GM12878 (cell line): ENCODE measurements around the gene DALRD3. TPM values are rescaled to one million over a fixed set of nuclear protein-coding genes. Genes with fewer than 3 reads are reported as not detected.

Source experiments
- ATF7 ChIP-seq: fragments of 450-650 bp; IDR thresholded peaks from 2 replicates; pipeline ENCODE4 v1.6.1; 2016; ENCODE audit warnings: low read depth, mild to moderate bottlenecking
- BACH1 ChIP-seq: fragments of 450-650 bp; IDR thresholded peaks from 2 replicates; pipeline ENCODE4 v1.6.1; 2017; ENCODE audit warnings: mild to moderate bottlenecking, borderline replicate concordance
- BCL11A ChIP-seq: IDR thresholded peaks from 2 replicates; pipeline ENCODE4 v1.6.1; 2011; ENCODE audit warnings: low read depth, low read length
- CEBPB ChIP-seq, 2 experiments: fragments of 150-350 bp in 1 of 2; IDR thresholded peaks; 2 replicates each; pipeline ENCODE4 v1.6.1; 2012 to 2014; ENCODE audit warnings: low read depth in 2 of 2, low read length in 2 of 2, borderline replicate concordance in 1 of 2, inconsistent platforms in 1 of 2
- CEBPZ ChIP-seq: fragments of 150-350 bp; IDR thresholded peaks from 2 replicates; pipeline ENCODE4 v1.6.1; 2016; ENCODE audit warnings: low read depth, low read length
- CREB1 ChIP-seq: IDR thresholded peaks from 2 replicates; pipeline ENCODE4 v1.6.1; 2012; ENCODE audit warnings: low read depth, mild to moderate bottlenecking, inconsistent platforms
- FOS ChIP-seq: IDR thresholded peaks from 3 replicates; pipeline ENCODE4 v1.6.1; 2011; ENCODE audit warnings: borderline replicate concordance; ENCODE audit not compliant: insufficient read length; ENCODE audit errors: extremely low read depth
- FOXK2 ChIP-seq: fragments of 450-650 bp; IDR thresholded peaks from 2 replicates; pipeline ENCODE4 v1.6.1; 2017; ENCODE audit warnings: mild to moderate bottlenecking, moderate library complexity
- GATAD2B ChIP-seq: fragments of 450-650 bp; conservative IDR thresholded peaks from 2 replicates; pipeline ENCODE4 v1.6.1; 2017; ENCODE audit warnings: low read depth, mild to moderate bottlenecking, moderate library complexity
- HCFC1 ChIP-seq: fragments of 150-350 bp; IDR thresholded peaks from 2 replicates; pipeline ENCODE4 v1.6.1; 2014; ENCODE audit warnings: low read length
- IKZF2 ChIP-seq, 2 experiments: fragments of 450-650 bp; IDR thresholded peaks; 2 replicates each; pipeline ENCODE4 v1.6.1; 2017; ENCODE audit warnings: mild to moderate bottlenecking in 2 of 2, moderate library complexity in 2 of 2
- JUND ChIP-seq: IDR thresholded peaks from 2 replicates; pipeline ENCODE4 v1.6.1; 2012; ENCODE audit warnings: low read depth, mild to moderate bottlenecking, low read length, improper control_type of control experiment, moderate library complexity
- KDM1A ChIP-seq: fragments of 200-600 bp; sonication (generic); IDR thresholded peaks from 2 replicates; pipeline ENCODE4 v1.6.1; 2016; ENCODE audit warnings: borderline replicate concordance
- MYB ChIP-seq: fragments of 150-350 bp; IDR thresholded peaks from 2 replicates; pipeline ENCODE4 v1.6.1; 2014; ENCODE audit warnings: mild to moderate bottlenecking, low read depth, low read length, borderline replicate concordance
- NFYB ChIP-seq: IDR thresholded peaks from 2 replicates; pipeline ENCODE4 v1.6.1; 2011; ENCODE audit warnings: low read depth, mild to moderate bottlenecking, low read length, improper control_type of control experiment, moderate library complexity; ENCODE audit not compliant: insufficient read depth
- PBX3 ChIP-seq: IDR thresholded peaks from 2 replicates; pipeline ENCODE4 v1.6.1; 2011; ENCODE audit warnings: mild to moderate bottlenecking, low read depth, low read length, moderate library complexity; ENCODE audit not compliant: insufficient replicate concordance
- RUNX3 ChIP-seq: IDR thresholded peaks from 2 replicates; pipeline ENCODE4 v1.6.1; 2012; ENCODE audit warnings: low read length, inconsistent platforms
- SP1 ChIP-seq: IDR thresholded peaks from one replicate; pipeline ENCODE4 v1.6.1; 2011; ENCODE audit warnings: low read depth, low read length
- ZNF207 ChIP-seq: fragments of 450-650 bp; IDR thresholded peaks from 2 replicates; pipeline ENCODE4 v1.6.1; 2014; ENCODE audit warnings: antibody characterized with exemption, mild to moderate bottlenecking, borderline replicate concordance
- ZNF217 ChIP-seq: fragments of 450-650 bp; IDR thresholded peaks from 2 replicates; pipeline ENCODE4 v1.6.1; 2017; ENCODE audit warnings: antibody characterized with exemption, mild to moderate bottlenecking
- polyA plus RNA-seq, 11 experiments: library from polyadenylated mRNA; depleted of rRNA in 4 of 11; unstranded in 6 of 11; stranded (reverse) in 5 of 11; fragments of >200 nt; fragmentation: Nextera tagmentation in 4 of 11; fragmentation: Illumina TruSeq in 1 of 11; extraction: Ambion mirVana in 4 of 11; extraction: Trizol in 1 of 11; gene quantifications; 1 replicate in 1 of 11; 2 replicates in 10 of 11; pipeline versions ENCODE4 v1.2.1 to v1.2.3, GENCODE V29; 2011 to 2016; ENCODE audit warnings: inconsistent platforms in 2 of 11, missing spikeins in 2 of 11, low read depth in 1 of 11
- total RNA-seq, 4 experiments: library from RNA; depleted of rRNA in 3 of 4; stranded (reverse); fragments of >200 nt in 3 of 4; fragmentation: Illumina TruSeq in 1 of 4; extraction: Trizol in 1 of 4; gene quantifications; 2 replicates each; pipeline versions ENCODE4 v1.2.1 to v1.2.3, GENCODE V29; 2013 to 2021
- TF ChIP-seq, protein P1 (sequence below): IDR thresholded peaks from 2 replicates; pipeline ENCODE4 v1.6.1; 2012; ENCODE audit warnings: improper control_type of control experiment, low read depth, low read length; ENCODE audit not compliant: insufficient replicate concordance

Gene DALRD3
- total and polyA plus RNA-seq, 10 of the 15 experiments (the other 5 are each of a cell fraction or from before 2014, with no cell fraction given) = 10.1 to 28.2 (median 21.6) TPM

DNA sequence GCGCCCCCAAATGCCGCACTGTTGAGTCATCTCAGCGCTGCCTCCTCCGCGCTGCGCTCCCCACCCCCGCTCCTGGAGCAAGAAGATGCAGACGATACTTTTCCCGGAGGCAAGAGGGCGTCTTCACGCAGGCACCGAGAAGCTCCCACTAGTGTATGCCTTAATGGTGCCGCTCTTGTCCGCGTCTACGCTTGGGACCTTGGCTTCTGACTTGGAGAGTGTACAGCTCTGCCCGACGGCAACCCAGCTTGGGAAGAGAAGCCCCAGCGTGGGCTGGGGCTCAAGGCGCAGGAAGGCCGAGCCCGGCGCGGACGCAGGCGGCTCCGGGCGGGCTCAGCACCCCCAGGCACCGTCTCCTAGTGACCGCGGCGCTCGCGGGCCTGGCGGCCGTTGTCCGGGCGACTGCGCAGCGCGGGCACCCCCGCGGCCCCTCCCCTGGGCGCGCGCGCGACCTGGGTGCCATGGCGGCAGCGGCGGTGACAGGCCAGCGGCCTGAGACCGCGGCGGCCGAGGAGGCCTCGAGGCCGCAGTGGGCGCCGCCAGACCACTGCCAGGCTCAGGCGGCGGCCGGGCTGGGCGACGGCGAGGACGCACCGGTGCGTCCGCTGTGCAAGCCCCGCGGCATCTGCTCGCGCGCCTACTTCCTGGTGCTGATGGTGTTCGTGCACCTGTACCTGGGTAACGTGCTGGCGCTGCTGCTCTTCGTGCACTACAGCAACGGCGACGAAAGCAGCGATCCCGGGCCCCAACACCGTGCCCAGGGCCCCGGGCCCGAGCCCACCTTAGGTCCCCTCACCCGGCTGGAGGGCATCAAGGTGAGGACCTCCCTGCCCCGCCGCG is 28.4 kb downstream of the DALRD3 start, which contains the start of gene P4HTM (continued):
- TF ChIP-seq, protein P1, sequence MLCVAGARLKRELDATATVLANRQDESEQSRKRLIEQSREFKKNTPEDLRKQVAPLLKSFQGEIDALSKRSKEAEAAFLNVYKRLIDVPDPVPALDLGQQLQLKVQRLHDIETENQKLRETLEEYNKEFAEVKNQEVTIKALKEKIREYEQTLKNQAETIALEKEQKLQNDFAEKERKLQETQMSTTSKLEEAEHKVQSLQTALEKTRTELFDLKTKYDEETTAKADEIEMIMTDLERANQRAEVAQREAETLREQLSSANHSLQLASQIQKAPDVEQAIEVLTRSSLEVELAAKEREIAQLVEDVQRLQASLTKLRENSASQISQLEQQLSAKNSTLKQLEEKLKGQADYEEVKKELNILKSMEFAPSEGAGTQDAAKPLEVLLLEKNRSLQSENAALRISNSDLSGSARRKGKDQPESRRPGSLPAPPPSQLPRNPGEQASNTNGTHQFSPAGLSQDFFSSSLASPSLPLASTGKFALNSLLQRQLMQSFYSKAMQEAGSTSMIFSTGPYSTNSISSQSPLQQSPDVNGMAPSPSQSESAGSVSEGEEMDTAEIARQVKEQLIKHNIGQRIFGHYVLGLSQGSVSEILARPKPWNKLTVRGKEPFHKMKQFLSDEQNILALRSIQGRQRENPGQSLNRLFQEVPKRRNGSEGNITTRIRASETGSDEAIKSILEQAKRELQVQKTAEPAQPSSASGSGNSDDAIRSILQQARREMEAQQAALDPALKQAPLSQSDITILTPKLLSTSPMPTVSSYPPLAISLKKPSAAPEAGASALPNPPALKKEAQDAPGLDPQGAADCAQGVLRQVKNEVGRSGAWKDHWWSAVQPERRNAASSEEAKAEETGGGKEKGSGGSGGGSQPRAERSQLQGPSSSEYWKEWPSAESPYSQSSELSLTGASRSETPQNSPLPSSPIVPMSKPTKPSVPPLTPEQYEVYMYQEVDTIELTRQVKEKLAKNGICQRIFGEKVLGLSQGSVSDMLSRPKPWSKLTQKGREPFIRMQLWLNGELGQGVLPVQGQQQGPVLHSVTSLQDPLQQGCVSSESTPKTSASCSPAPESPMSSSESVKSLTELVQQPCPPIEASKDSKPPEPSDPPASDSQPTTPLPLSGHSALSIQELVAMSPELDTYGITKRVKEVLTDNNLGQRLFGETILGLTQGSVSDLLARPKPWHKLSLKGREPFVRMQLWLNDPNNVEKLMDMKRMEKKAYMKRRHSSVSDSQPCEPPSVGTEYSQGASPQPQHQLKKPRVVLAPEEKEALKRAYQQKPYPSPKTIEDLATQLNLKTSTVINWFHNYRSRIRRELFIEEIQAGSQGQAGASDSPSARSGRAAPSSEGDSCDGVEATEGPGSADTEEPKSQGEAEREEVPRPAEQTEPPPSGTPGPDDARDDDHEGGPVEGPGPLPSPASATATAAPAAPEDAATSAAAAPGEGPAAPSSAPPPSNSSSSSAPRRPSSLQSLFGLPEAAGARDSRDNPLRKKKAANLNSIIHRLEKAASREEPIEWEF = no peak
- peak; percentile 66; the same call in 1 of the 2 replicates for TF ChIP-seq ATF7
- no peak for TF ChIP-seq BCL11A
- peak; percentile 96 for TF ChIP-seq CREB1
- peak; percentile 59; the same call in 1 of the 2 replicates for TF ChIP-seq JUND
- no peak for TF ChIP-seq ZNF217
- TF ChIP-seq CEBPB (IDR thresholded peaks at IDR 0.05; ENCODE audit: borderline replicate concordance in 1 of 2, low read depth in 2 of 2, low read length in 2 of 2) = no peak
- peak; percentile 81; the same call in 1 of the 2 replicates for TF ChIP-seq GATAD2B
- TF ChIP-seq SP1 = no peak
- TF ChIP-seq PBX3 = no peak
- TF ChIP-seq FOS = no peak
- no peak for TF ChIP-seq FOXK2
- no peak for TF ChIP-seq HCFC1
- no peak for TF ChIP-seq ZNF207
- TF ChIP-seq CEBPZ = no peak
- TF ChIP-seq NFYB = no peak
- TF ChIP-seq RUNX3 = peak; percentile 57; the same call in 1 of the 2 replicates
- peak; percentile 75 to 76 for TF ChIP-seq IKZF2 (IDR thresholded peaks at IDR 0.05)
- TF ChIP-seq BACH1 = peak; percentile 60
- no peak for TF ChIP-seq MYB
- TF ChIP-seq KDM1A = no peak
